ENCODE data around the gene ARMC8. TPM values are rescaled to one million over a fixed set of nuclear protein-coding genes. Genes with fewer than 3 reads are reported as not detected.

ARMC8 gene
- total RNA-seq, 1 donor from 2014 or later = 53.2 TPM

DNA sequence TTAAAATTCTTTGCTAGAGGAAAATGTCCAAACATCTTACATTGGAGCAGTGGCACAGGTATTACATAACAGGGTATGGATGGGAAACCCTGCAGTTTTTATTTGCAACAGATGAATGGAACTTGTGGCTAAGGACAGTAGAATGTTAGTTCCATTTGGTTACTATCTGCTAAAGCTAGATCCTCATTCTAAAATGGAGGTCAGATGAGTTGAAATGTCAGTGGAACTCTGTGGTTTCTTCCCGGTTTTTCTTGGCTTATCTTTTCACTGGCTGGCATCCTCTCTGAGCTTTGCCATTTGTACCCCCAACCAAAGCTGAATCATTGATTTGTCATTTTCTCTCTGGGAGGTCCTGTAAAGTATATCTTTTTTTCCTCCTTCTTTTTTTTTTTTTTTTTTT lies 68.9 kb downstream of the ARMC8 start:
- no peaks in the 10 kb centered on the region for H3K4me1 Mint-ChIP-seq
- H3K4me3 Mint-ChIP-seq = no peak overlapping the region
- no peak overlapping the region for H3K27ac Mint-ChIP-seq
- H3K36me3 Mint-ChIP-seq = peaks cover 15% of the 10 kb centered on the region
- TF ChIP-seq, protein P1, sequence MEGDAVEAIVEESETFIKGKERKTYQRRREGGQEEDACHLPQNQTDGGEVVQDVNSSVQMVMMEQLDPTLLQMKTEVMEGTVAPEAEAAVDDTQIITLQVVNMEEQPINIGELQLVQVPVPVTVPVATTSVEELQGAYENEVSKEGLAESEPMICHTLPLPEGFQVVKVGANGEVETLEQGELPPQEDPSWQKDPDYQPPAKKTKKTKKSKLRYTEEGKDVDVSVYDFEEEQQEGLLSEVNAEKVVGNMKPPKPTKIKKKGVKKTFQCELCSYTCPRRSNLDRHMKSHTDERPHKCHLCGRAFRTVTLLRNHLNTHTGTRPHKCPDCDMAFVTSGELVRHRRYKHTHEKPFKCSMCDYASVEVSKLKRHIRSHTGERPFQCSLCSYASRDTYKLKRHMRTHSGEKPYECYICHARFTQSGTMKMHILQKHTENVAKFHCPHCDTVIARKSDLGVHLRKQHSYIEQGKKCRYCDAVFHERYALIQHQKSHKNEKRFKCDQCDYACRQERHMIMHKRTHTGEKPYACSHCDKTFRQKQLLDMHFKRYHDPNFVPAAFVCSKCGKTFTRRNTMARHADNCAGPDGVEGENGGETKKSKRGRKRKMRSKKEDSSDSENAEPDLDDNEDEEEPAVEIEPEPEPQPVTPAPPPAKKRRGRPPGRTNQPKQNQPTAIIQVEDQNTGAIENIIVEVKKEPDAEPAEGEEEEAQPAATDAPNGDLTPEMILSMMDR (IDR thresholded peaks at IDR 0.05; ENCODE audit: unreplicated experiment) = no peak
- no peaks in the 10 kb centered on the region for H3K27me3 Mint-ChIP-seq (ENCODE audit: low read depth)
- no peaks in the 10 kb centered on the region for H3K9me3 Mint-ChIP-seq
- no peak for DNase-seq (ENCODE audit: low spot score in 2 of 2, unreplicated experiment in 2 of 2)

DNA sequence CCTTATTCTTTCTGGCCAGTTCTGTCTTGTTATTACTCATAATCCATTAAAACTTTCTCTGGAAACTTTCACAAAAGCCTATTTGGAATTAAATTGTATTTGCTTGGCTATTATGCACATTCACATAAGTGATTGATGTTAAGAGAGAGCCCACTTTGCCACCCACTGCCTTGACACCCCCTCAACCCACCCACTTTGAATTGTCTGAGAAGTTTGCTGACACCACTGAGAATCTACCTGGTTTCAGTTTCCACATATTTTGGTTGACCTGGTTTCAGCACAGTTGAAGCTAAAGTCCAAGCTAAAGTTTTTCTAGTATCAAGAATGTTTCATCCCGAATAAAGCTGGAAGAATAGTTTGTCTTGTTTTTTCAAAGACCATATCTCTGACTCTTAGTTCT lies 70.9 kb downstream of the ARMC8 start:
- Mint-ChIP-seq H3K27me3 (ENCODE audit: low read depth) (no peaks in the 10 kb centered on the region), H3K9me3 (no peaks in the 10 kb centered on the region), H3K4me1 (no peaks in the 10 kb centered on the region), H3K27ac (no peak overlapping the region), H3K4me3 (no peak overlapping the region), H3K36me3 (peaks cover 12% of the 10 kb centered on the region)
- TF ChIP-seq, protein P1 (IDR thresholded peaks at IDR 0.05; ENCODE audit: unreplicated experiment) = no peak
- DNase-seq (ENCODE audit: low spot score in 2 of 2, unreplicated experiment in 2 of 2) = no peak

DNA sequence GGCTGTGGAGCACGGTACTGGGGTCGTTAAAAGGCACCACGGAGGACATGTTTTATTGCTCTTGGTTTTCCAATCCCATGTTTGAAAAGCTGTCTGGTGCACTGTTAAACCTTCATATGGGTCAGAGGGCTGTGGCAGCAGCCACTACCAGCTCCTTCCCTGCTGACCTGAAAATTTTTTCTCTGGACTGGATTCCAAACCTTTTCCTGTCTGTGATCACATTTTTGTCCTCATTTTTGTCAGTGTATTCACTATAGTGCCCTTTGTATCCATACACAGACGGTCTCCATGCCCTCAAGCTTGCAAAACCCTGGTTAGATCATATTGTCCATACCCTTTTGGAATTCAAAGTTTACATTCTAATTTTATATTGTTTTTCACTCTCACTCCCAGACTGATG lies 72.0 kb downstream of the ARMC8 start:
- Mint-ChIP-seq H3K9me3 (no peaks in the 10 kb centered on the region), H3K27me3 (ENCODE audit: low read depth) (no peaks in the 10 kb centered on the region), H3K4me3 (no peak overlapping the region), H3K36me3 (peaks cover 15% of the 10 kb centered on the region), H3K4me1 (no peaks in the 10 kb centered on the region), H3K27ac (no peak overlapping the region)
- no peak for DNase-seq (ENCODE audit: low spot score in 2 of 2, unreplicated experiment in 2 of 2)
- TF ChIP-seq, protein P1 (IDR thresholded peaks at IDR 0.05; ENCODE audit: unreplicated experiment) = no peak

- Mint-ChIP-seq H3K27ac (no peak overlapping the region), H3K9me3 (no peaks in the 10 kb centered on the region), H3K4me1 (no peaks in the 10 kb centered on the region), H3K36me3 (peaks cover 15% of the 10 kb centered on the region), H3K4me3 (no peak overlapping the region), H3K27me3 (ENCODE audit: low read depth) (no peaks in the 10 kb centered on the region)
- DNase-seq (ENCODE audit: low spot score in 2 of 2, unreplicated experiment in 2 of 2) = no peak
- TF ChIP-seq, protein P1 (IDR thresholded peaks at IDR 0.05; ENCODE audit: unreplicated experiment) = no peak
Observed at GRCh38 chr3:138260611-138261010, 73.5 kb downstream of the ARMC8 start.

GRCh38 chr3:138263104-138263503 lies 76.0 kb downstream of the ARMC8 start:
- Mint-ChIP-seq H3K4me3 (no peak overlapping the region), H3K4me1 (no peaks in the 10 kb centered on the region), H3K27me3 (ENCODE audit: low read depth) (no peaks in the 10 kb centered on the region), H3K27ac (no peak overlapping the region), H3K36me3 (peaks cover 15% of the 10 kb centered on the region), H3K9me3 (no peaks in the 10 kb centered on the region)
- TF ChIP-seq, protein P1 (IDR thresholded peaks at IDR 0.05; ENCODE audit: unreplicated experiment) = no peak
- no peak for DNase-seq (ENCODE audit: low spot score in 2 of 2, unreplicated experiment in 2 of 2)

- peaks cover 11% of the 10 kb centered on the region for H3K36me3 Mint-ChIP-seq
- H3K27me3 Mint-ChIP-seq (ENCODE audit: low read depth) = no peaks in the 10 kb centered on the region
- no peak overlapping the region for H3K4me3 Mint-ChIP-seq
- H3K27ac Mint-ChIP-seq = no peak overlapping the region
- DNase-seq (ENCODE audit: low spot score in 2 of 2, unreplicated experiment in 2 of 2) = no peak
- no peaks in the 10 kb centered on the region for H3K4me1 Mint-ChIP-seq
- TF ChIP-seq, protein P1 (IDR thresholded peaks at IDR 0.05; ENCODE audit: unreplicated experiment) = no peak
- H3K9me3 Mint-ChIP-seq = no peaks in the 10 kb centered on the region
Observed at GRCh38 chr3:138265745-138266144, 78.6 kb downstream of the ARMC8 start.
